HG03066 (cell line): ENCODE results near the gene ASTL.
"Not testable (repeated sequence)": the region's sequence is repeated elsewhere in the genome, so short reads cannot be mapped to it uniquely, and the experiment has no call there.

Source experiments
- ATAC-seq: cut with Tn5 transposase; IDR thresholded peaks from one replicate; pipeline ENCODE4 v1.9.1; 2021; ENCODE audit warnings: low read depth; ENCODE audit not compliant: unreplicated experiment

The ASTL gene

GRCh38 chr2:96085541-96086355 lies 52.6 kb downstream of the ASTL start:
- no peak for ATAC-seq

- not testable (repeated sequence) for ATAC-seq
Measured at GRCh38 chr2:96084858-96085518, 53.3 kb downstream of the ASTL start.

GRCh38 chr2:96083989-96084857 lies 54.1 kb downstream of the ASTL start:
- ATAC-seq, result no peak

DNA sequence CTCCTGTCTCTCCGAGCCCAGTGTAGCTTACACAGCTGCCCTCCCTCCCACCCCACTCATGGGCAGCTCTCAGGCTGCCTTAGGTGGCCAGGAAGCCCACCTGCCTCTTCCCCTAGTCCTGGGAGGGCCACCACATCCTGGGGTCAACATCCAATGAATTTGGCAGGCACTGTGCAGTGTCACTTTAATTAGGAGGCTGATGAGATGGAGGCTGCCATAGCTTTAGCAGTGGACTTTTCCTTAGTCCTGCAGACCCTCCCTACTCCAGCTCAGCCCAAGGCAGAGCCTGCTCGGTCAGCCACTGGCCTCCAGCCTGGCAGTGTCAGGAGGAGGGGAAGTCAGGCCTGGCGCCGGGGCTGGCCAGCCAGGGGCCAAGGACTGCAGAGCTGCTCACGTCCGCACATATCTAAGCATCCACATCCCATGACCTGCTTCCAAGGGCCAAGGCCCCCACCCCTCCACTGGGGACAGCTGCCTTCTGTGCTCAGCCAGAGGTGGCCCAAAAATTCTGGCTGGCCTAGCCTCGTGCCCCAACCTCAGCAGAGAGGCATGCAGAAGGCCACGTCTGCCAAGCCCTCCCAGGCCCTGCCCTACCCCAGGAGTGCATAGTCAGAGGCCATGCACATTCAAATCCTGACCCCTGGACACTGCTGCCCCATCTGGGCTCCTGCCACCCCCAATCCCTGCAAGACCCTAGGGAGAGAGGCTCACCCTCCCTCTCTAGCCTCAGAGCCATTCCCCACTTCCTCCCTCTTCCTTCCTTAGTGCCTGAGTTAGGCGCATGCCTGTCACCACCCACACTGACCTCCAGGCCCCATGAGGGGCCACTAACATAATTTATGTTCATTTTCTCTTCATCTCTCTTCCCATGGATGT lies 55.0 kb downstream of the ASTL start:
- ATAC-seq, result no peak

DNA sequence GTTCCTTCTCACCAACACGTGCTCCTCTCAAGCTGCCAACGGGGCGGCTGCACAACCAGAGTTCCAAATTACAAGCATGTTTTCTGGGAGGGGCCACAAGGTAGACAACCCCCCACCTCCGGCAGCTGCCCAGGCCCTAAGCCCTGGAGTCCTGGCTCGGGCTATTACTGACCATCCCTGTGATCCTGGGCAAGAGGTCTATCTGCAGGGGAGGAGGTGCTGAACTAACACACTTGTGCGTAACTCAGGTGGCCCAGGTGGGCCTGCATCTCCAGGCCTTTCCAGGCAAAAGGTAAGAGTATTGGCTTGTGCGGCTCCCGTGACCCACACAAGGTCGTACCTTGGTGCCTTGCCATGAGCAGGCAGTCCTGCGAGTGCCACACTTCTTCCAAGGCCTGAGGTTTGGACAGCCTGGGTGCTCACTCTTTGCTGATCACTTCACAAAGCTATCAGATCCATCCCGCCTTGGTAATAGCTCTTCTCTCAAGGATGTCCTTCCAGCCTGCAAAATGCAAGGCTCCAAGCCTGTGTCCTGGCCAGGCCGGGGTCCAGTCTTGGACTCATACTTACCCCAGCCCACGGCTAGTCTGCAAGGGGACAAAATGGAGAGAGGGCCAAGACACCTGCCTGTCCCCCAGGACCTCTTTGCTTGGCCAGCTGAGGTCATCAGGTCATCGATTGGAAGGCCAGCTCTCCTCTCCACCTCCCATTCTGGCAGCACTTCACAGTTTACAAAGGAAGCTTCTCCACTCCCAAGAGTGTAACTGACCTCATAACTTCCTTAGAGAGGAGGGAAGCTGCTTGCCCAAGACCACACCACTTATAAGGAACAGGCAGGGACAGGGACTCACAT lies 55.9 kb downstream of the ASTL start:
- no peak for ATAC-seq

DNA sequence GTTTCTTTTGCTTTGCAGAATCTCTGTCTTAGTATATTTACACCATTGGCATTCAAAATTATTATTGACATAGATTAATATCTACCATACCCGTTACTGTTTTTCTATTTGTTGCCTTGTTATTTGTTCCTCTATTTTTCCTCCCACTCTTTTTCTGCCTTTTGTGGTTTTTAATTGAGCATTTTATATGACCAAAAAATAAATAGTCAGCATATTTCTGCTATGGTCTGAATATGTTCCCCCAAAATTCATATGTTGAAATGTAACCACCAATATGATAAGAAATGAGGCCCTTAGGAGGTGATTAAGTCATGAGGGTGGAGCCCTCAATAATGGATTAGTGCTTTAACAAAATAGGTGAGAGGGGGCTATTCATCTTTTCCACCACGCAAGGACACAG lies 57.3 kb downstream of the ASTL start:
- ATAC-seq, result no peak

DNA sequence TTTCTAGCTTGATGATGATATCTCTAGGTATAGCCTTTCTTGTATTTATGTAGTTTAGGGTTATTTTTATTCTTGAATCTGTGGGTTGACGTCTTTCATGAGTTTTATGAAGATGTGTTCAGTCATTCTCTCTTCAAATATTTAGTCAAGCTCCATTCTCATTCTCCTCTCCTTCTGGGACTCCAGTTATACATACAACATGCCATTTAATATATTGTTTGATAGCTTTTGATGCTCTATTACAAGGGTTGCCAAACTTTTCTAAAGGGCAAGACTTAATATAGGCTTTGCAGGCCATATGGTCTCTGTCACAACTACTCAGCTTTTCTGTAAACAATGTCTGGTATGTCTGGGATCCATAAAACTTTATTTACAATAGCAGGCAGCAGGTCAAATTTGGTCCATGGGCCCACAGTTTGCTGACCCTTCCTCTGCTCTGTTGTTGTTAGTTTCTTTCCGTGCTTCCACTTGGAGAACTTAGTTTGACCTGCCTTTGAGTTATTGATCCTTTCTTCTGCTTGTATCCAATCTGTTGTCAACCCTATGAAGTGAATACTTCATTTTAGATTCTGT lies 63.0 kb downstream of the ASTL start:
- ATAC-seq, result no peak

GRCh38 chr2:96074156-96074555 lies 64.1 kb downstream of the ASTL start:
- no peak for ATAC-seq

- no peak for ATAC-seq
Measured at GRCh38 chr2:96073170-96073775, 65.0 kb downstream of the ASTL start.
